GM23248 (cell line): ENCODE measurements around the gene HOXB6. TPM values are rescaled to one million over a fixed set of nuclear protein-coding genes. Genes with fewer than 3 reads are reported as not detected.

Experiments used
- DNase-seq: peaks from one replicate; pipeline ENCODE4 v3.0.0-alpha.2; 2015
- H2AFZ ChIP-seq: fragments of 200-600 bp; sonication (generic); 2 replicates; pipeline ENCODE4 v1.6.1; 2016; ENCODE audit warnings: antibody characterized with exemption
- H3F3A ChIP-seq: fragments of 200-600 bp; sonication (generic); 2 replicates; pipeline ENCODE4 v1.6.1; 2016; ENCODE audit warnings: mild to moderate bottlenecking, antibody characterized with exemption, mixed run types; ENCODE audit not compliant: insufficient read depth
- H3K27ac ChIP-seq: fragments of 200-600 bp; sonication (generic); 2 replicates; pipeline ENCODE4 v1.5.1; 2016; ENCODE audit warnings: mild to moderate bottlenecking
- H3K27me3 ChIP-seq: fragments of 200-600 bp; sonication (generic); replicated peaks from 2 replicates; pipeline ENCODE4 v1.6.1; 2016; ENCODE audit warnings: mild to moderate bottlenecking; ENCODE audit not compliant: insufficient read depth
- H3K36me3 ChIP-seq: fragments of 200-600 bp; sonication (generic); 2 replicates; pipeline ENCODE4 v1.6.1; 2016; ENCODE audit warnings: low read depth, mild to moderate bottlenecking
- H3K4me1 ChIP-seq: fragments of 200-600 bp; sonication (generic); 2 replicates; pipeline ENCODE4 v1.6.1; 2016; ENCODE audit warnings: mild to moderate bottlenecking; ENCODE audit not compliant: insufficient read depth
- H3K4me2 ChIP-seq: fragments of 200-600 bp; sonication (generic); one replicate; pipeline ENCODE4 v1.6.1; 2016; ENCODE audit warnings: mild to moderate bottlenecking; ENCODE audit not compliant: unreplicated experiment
- H3K4me3 ChIP-seq: fragments of 200-600 bp; sonication (generic); 2 replicates; pipeline ENCODE4 v1.5.1; 2016; ENCODE audit warnings: mild to moderate bottlenecking
- H3K79me2 ChIP-seq: fragments of 200-600 bp; sonication (generic); 2 replicates; pipeline ENCODE4 v1.6.1; 2016; ENCODE audit warnings: mild to moderate bottlenecking; ENCODE audit not compliant: insufficient read depth
- H3K9ac ChIP-seq: fragments of 200-600 bp; sonication (generic); 2 replicates; pipeline ENCODE4 v1.6.1; 2016; ENCODE audit warnings: mild to moderate bottlenecking
- H3K9me2 ChIP-seq: fragments of 200-600 bp; sonication (generic); 2 replicates; pipeline ENCODE4 v1.6.1; 2016; ENCODE audit warnings: mixed run types, mild to moderate bottlenecking, moderate library complexity; ENCODE audit not compliant: insufficient read depth
- H3K9me3 ChIP-seq: fragments of 200-600 bp; sonication (generic); one replicate; pipeline ENCODE4 v1.6.1; 2017; ENCODE audit warnings: low read depth
- H4K20me1 ChIP-seq: fragments of 200-600 bp; sonication (generic); 2 replicates; pipeline ENCODE4 v1.6.0; 2016; ENCODE audit not compliant: insufficient read depth
- EZH2 ChIP-seq: fragments of 200-600 bp; sonication (generic); IDR thresholded peaks from 2 replicates; pipeline ENCODE4 v1.6.1; 2018; ENCODE audit warnings: antibody characterized with exemption, mild to moderate bottlenecking; ENCODE audit not compliant: insufficient read depth, poor library complexity, severe bottlenecking
- EZH2phosphoT487 ChIP-seq: fragments of 200-600 bp; sonication (generic); IDR thresholded peaks from 2 replicates; pipeline ENCODE4 v1.6.1; 2018; ENCODE audit warnings: antibody characterized with exemption, moderate library complexity, mild to moderate bottlenecking, low read depth; ENCODE audit not compliant: insufficient read depth
- WGBS, 2 experiments: methylation state at CpG; one replicate each; pipeline ENCODE4 v1.1.6; 2015 to 2017; ENCODE audit warnings: low lambda C conversion rate in 2 of 2, low coverage in 1 of 2; ENCODE audit errors: missing lambda C conversion rate in 2 of 2; 5-methylcytosine and 5-hydroxymethylcytosine counted together
- in situ Hi-C: fragments of 300-500 bp; cut with MboI; formaldehyde crosslinking; loops from 2 replicates; pipeline ENCODE4 v1.15.0; 2020
- polyA plus RNA-seq: library from polyadenylated mRNA; unstranded; fragments of >200 nt; fragmentation: Nextera tagmentation; extraction: Ambion mirVana; gene quantifications from 2 replicates; pipeline ENCODE4 v1.2.1, GENCODE V29; 2016
- total RNA-seq: library from RNA; depleted of rRNA; stranded (reverse); fragments of >200 nt; shearing (Covaris generic); gene quantifications from 2 replicates; pipeline ENCODE4 v1.2.3, GENCODE V29; 2014

Gene HOXB6
- total and polyA plus RNA-seq, 2 experiments from 2014 or later: 6.2 to 7.5 TPM

DNA sequence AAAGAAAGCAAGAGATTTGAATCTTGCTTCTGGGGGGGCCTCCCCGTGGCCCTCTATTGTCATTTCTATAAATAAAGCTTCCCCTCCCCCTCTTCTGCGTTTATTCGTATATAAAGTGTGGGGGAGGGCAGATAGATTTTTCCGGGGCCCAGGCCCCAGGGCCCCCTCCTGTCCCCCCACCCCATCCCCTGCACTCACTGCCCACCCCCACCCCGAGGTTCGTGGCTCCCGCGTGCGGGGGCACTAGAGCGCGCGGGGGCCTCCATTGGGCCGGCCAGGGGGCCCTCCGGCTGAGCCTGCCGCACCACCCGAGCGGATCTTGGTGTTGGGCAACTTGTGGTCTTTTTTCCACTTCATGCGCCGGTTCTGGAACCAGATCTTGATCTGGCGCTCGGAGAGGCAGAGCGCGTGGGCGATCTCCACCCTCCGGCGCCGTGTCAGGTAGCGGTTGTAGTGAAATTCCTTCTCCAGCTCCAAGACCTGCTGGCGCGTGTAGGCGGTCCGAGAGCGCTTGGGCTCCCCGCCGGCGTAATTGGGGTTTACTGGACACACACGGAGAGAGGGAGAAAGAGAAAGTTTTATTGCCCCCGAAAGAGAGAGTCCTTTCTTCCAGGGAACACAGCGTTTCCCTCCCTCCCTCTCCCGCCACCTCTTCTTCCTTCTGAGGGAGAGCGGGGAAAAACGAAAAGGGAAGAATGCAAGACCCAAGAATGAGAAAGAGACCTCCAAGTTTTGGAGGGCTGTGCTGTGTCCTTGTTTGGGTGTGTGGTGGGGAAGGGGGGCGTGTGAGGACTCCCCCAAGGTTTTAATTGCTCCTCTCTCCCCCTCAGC lies 28.1 kb downstream of the HOXB6 start:
- TF ChIP-seq EZH2phosphoT487 (no peak), EZH2 (no peak)
- WGBS, 2 experiments: 47% methylated on average over 38 to 43 of the region's 43 CpGs
- Histone ChIP-seq H3K36me3 (no peaks in the 10 kb centered on the region), H3K27ac (peak overlapping the region; percentile 61), H2AFZ (peak overlapping the region; percentile 85), H3K4me2 (peak overlapping the region; percentile 99), H4K20me1 (no peaks in the 10 kb centered on the region), H3K9ac (peak overlapping the region; percentile 79), H3K79me2 (peaks cover 66% of the 10 kb centered on the region), H3K4me1 (peaks cover 17% of the 10 kb centered on the region; the same call in 1 of the 2 replicates), H3F3A (peaks cover 5% of the 10 kb centered on the region; the same call in 1 of the 2 replicates), H3K4me3 (peak overlapping the region; percentile 83), H3K9me2 (no peaks in the 10 kb centered on the region), H3K27me3 (no peaks in the 10 kb centered on the region), H3K9me3 (no peaks in the 10 kb centered on the region)
- in situ Hi-C loops: no loop called here
- peak; percentile 68 for DNase-seq

DNA sequence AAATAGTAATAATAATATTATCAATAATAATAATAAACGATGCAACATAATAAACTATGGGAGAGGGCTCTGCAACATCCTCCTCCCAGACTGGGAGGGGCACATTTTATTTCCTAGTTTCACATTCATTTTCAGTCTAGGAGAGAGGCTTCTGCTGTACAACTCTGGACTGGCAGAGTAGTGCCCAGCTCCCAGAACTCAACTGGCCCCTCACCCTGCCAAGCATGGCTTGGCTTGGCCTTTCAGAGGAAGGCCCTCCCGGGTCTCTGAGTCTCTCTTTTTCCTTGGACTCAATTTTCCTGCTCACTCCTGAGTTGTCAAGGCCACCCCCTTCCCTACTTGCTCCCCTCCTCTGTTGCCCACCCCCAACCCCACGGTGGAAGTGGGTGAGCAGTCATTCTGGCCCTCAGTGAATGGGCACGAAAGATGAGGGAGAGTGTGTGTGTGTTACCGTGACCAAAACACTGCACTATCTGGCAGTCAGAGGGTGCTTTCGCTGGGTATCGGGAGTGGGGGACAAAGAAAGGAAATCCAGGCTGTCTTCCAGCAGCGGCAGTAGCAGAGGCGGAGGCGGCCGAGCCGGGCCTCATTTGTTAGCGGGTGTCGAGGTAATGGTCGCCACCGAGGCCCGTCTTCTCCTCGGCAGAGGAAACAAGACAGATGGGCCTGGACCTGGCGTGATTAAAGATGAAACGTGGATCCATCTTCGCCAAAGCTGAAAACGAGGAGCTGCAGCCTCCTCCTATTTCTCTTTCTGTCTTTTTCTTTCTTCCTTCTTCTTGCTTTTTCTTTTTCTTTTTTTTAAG lies 28.9 kb downstream of the HOXB6 start:
- Histone ChIP-seq H3K27ac (peak overlapping the region; percentile 61), H3K4me1 (peaks cover 25% of the 10 kb centered on the region), H3K4me2 (no peak overlapping the region), H4K20me1 (no peaks in the 10 kb centered on the region), H2AFZ (no peak overlapping the region), H3K9ac (peak overlapping the region; percentile 79; the same call in 1 of the 2 replicates), H3K27me3 (no peaks in the 10 kb centered on the region), H3K79me2 (peaks cover 64% of the 10 kb centered on the region), H3K36me3 (no peaks in the 10 kb centered on the region), H3K9me2 (no peaks in the 10 kb centered on the region), H3K9me3 (no peaks in the 10 kb centered on the region), H3F3A (peaks cover 5% of the 10 kb centered on the region; the same call in 1 of the 2 replicates), H3K4me3 (0 out of 2 replicates have a peak overlapping the region, but pooled peaks have one; percentile 83)
- TF ChIP-seq EZH2phosphoT487: no peak
- TF ChIP-seq EZH2: no peak
- DNase-seq: no peak
- in situ Hi-C loops: no loop called here
- WGBS, 2 experiments: 80 to 85% methylated on average over 21 to 22 of the region's 22 CpGs

- Histone ChIP-seq H3F3A (peaks cover 5% of the 10 kb centered on the region; the same call in 1 of the 2 replicates), H3K9me3 (no peaks in the 10 kb centered on the region), H2AFZ (no peak overlapping the region), H3K27ac (no peak overlapping the region), H3K9ac (0 out of 2 replicates have a peak overlapping the region, but pooled peaks have one; percentile 17), H3K4me1 (peaks cover 32% of the 10 kb centered on the region), H3K27me3 (no peaks in the 10 kb centered on the region), H3K4me2 (no peak overlapping the region), H3K9me2 (no peaks in the 10 kb centered on the region), H3K36me3 (no peaks in the 10 kb centered on the region), H3K79me2 (peaks cover 64% of the 10 kb centered on the region), H4K20me1 (no peaks in the 10 kb centered on the region), H3K4me3 (no peak overlapping the region)
- in situ Hi-C loops: no loop called here
- TF ChIP-seq EZH2phosphoT487 (no peak), EZH2 (no peak)
- WGBS, 2 experiments: 82 to 84% methylated on average over 7 of the region's 7 CpGs
- no peak for DNase-seq
These were observed 29.7 kb downstream of the HOXB6 start for GRCh38 chr17:48575066-48575582.

GRCh38 chr17:48574505-48575065 lies 30.2 kb downstream of the HOXB6 start:
- H4K20me1 ChIP-seq: no peaks in the 10 kb centered on the region
- no peak overlapping the region for H3K4me3 ChIP-seq
- no peak overlapping the region for H2AFZ ChIP-seq
- H3K27me3 ChIP-seq: no peaks in the 10 kb centered on the region
- no peaks in the 10 kb centered on the region for H3K9me3 ChIP-seq
- H3F3A ChIP-seq: peaks cover 5% of the 10 kb centered on the region; the same call in 1 of the 2 replicates
- no peaks in the 10 kb centered on the region for H3K9me2 ChIP-seq
- H3K79me2 ChIP-seq: peaks cover 64% of the 10 kb centered on the region
- TF ChIP-seq EZH2phosphoT487: no peak
- TF ChIP-seq EZH2: no peak
- DNase-seq: no peak
- H3K4me1 ChIP-seq: peaks cover 36% of the 10 kb centered on the region
- no peak overlapping the region for H3K27ac ChIP-seq
- in situ Hi-C loops: no loop called here
- H3K36me3 ChIP-seq: no peaks in the 10 kb centered on the region
- 82 to 85% methylated on average over 8 of the region's 8 CpGs for WGBS, 2 experiments
- H3K9ac ChIP-seq: no peak overlapping the region
- H3K4me2 ChIP-seq: no peak overlapping the region
